NCI-H748 treated with DMSO at 0.1 percent for 48 hours (cell line): ENCODE results near the gene APOBEC3C.
"Not testable (repeated sequence)": the region's sequence is repeated elsewhere in the genome, so short reads cannot be mapped to it uniquely, and the experiment has no call there.

Experiments used
- DNase-seq: peaks from one replicate; lab custom pipeline; 2025; lab: John Stamatoyannopoulos, UW

APOBEC3C gene

GRCh38 chr22:38981992-38982927 is 31.8 kb upstream of the APOBEC3C start, which contains the start of gene APOBEC3B:
APOBEC3B (plus strand) TSS chr22:38982347; CDS start chr22:38982454, 107 bp downstream.
- no peak for DNase-seq

DNA sequence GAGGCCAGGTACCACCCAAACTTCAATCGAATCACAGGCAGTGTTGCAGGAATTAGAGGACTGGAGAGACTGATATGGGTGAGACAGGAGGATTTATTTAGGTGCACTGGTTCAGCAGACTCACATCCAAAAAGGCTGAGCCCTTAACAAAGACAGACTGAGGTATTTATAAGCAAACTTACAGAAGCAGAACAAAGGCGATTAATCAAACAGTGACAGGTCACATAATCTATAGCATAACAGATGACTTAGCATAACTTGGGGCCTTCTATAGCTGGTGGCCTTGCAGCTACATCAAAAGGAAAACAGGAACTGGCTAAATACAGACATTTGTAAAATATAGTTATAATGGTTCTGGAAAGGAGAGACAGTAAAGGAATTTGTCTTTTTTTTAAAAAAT is 29.8 kb upstream of the APOBEC3C start:
- DNase-seq: no peak

DNA sequence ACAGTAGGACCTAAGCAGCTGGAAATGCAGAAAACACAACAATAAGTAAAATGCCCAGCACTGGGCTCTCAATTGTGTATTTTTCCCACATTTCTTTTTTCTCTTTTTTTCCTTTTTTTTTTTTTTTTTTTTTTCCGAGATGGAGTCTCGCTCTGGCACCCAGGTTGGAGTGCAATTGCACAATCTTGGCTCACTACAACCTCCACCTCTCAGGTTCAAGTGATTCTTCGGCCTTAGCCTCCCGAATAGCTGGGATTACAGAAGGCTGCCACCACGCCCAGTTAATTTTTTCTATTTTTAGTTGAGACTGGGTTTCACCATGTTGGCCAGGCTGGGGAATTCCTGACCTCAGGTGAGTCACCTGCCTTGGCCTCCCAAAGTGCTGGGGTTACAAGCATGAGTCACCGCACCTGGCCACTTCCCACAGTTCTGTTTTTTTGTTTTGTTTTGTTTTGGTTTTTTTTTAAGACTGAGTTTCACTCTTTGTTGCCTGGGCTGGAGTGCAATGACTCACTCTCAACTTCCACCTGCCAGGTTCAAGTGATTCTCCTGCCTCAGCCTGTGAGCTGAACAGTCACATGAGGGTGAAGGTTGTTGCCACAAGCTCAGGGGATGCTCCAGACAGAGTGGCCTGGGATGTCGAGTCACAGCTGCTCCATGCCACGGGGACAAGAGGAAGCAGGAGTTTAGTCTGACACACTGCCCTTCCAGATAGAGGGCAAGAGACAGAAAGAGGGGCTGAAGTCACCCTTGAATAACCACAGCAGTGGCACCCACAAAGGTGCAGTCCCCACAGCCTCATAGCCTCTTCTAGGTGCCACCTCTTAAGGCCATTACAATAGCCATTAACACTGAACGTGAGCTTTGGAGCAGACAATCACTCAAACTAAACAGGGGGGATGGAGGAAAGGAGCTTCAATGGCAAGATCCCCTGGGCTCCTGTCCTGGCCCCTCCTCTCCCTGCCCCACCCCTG is 29.0 kb upstream of the APOBEC3C start:
- DNase-seq: peak; percentile 21

DNA sequence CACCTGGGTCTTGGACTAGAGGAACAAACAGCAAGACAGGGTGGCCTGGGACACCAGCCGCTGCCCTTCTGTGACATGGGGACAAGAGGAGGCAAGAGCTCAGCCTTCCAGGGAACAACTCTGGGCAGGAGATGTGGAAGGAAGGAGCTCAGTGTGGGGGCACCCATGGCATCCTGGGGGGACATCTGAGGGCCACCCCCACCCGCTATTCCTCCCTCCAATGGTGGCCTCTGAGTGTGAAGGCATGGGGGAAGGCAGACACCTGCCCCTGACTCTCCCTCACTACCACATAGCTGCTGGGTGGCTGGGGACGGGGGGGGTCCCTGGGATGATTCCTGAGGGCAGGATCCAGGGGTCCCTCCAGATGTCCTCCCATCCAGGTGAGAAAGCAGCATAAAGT is 27.4 kb upstream of the APOBEC3C start:
- DNase-seq: no peak

DNA sequence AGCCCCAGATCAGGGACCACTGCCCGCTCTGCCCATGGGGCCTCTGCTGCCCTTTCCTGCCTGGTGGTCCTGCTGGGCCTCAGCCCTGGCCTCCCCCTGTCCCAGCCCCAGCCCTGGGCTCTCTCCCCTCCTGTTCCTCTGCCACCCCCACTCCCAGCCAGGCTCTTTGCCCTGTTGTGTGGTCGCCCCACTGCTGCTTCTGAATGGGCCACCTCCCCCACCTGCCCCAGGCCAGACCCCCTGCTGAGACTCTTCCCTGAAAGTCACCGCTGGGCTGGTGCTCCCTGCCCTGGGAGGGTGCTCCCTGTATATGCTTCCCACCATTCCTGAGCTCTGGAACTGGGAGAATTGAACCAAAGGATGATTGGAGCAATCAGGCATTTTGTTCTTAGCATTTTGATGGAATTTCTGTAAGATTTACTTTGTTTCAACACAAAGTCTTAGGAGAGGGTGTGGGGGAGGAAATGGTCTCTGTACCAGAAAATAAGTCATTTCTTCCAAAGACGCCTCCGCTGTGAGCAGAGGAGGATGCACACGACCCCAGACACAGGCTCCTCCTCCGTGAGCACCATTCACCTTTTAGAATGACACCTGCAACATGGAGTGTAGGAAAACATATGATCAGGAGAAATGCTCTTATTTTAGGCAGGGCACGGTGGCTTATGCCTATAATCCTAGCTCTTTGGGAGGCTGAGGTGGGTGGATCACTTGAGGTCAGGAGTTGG is 26.7 kb upstream of the APOBEC3C start:
- no peak for DNase-seq

GRCh38 chr22:38989466-38989865 is 24.6 kb upstream of the APOBEC3C start:
- no peak for DNase-seq

DNA sequence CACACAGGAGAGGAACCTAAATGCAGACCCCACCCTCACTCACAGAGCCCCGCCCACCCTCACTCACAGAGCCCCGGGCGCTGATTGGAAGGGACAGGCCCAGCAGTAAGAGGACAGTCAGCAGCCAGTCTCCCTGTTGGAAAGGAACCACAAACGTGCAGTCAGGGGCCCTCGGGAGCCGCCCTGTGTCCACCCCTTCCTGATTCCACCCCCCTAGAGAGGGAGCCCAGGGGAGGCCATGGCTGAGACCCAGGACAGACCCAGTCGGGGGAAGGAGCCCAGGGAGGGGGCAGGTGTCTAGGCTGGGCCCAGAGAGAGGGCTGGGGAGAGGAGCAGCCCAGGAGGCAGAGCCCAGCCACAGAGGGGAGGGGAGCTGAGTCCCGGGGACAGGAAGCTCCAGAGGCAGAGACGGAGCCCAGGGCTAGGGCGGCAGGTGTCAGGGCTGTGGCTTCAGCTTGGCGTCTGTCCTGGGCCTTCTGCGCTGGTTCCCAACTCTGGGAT is 21.1 kb upstream of the APOBEC3C start:
- not testable (repeated sequence) for DNase-seq

DNA sequence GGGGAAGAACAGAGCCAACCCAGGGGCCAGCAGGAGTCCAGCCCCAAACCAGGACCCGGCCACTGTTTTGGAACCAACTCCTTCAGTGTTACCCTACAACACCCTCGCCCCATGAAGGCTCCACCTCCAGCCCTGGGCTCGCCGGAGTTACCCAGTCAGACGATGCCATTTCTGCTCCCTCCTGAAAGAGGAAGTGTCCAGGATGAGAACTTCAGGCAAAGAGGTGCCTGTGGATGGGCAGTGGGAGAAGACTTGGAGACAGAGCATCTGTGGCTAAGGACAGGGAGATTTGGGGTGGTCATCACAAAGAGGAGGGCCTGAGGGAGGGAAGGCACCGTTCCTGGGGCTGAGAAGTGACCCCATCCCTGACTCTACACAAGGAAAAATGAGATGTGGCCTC is 18.0 kb upstream of the APOBEC3C start:
- DNase-seq: no peak

DNA sequence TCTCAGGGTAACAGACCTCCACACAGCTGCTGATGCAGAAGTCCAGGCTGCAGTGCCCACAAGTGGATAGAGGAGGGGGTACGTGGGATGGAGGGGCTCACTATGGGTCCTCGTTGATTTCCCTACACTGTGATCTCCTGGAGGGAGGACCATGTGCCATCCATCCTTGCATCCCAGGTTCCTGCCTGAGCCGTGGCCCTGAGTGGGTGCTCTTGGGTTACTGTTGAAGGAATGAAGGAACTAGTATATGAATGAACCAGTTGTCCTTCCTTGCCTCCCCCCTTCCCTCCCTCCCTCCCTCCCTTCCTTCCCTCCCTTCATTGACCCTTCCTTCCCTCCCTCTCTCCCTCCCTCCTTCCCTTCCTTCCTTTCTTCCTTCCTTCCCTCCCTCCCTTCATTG is 16.5 kb upstream of the APOBEC3C start:
- no peak for DNase-seq

DNA sequence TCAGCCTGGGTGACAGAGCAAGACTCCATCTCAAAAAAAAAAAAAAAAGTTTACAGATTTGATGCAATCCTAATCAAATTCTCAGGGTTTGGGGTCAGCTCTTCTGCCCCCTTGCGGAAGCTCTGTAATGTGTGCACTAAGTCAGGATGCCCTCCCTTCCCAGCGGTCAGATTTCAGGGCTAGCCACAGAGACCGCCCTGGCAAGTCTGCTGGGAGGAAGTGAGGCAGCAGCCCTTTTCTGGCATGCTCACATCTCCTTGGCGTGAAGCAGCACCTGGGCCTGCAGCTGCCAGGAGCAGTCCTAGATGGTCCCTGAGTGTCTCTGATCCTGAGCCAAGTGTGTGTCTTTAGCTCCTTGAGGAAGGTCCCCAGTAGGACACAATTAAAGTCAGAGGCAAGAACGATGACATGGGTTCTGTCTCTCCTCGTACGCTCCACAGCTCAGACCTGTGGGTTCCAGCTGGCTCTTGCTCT is 10.9 kb upstream of the APOBEC3C start:
- DNase-seq: peak; percentile 28

DNA sequence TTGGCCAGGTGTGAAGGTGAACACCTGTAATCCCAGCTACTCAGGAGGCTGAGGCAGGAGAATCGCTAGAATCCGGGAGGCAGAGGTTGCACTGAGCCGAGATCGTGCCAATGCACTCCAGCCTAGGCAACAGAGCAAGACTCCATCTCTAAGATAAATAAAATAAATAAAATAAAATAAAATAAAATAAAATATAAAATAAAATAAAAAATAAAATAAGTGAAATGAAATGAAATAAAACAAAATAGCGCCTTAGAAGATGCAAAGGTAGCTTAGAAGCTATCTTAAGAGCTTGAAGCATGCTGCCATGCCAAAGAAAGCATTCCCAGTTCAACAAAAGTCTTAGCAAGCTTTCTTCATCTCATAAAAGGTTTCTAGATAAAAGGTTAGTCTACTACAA is 6.9 kb upstream of the APOBEC3C start:
- DNase-seq: no peak

DNA sequence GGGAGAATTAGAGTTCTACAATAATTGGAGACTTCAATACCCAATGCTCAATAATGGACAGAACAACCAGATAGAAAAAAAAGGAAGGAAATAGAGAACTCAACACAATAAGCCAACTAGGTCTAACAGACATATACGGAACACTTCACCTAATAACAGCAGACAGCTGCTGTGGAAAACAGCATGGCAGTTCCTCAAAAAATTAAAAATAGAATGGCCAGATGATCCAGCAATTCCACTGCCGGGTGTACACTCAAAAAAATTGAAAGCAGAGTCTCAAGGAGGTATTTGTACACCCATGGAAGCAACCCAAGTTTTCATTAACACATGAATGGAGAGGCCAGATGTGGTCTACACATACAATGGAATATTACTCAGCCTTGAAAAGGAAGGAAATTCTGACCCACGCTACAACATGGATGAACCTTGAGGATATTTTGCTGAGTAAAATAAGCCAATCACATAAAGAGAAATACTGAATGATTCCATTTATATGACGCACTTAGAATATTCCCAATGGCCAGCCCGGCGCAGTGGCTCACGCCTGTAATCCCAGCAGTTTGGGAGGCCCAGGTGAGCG is 5.7 kb upstream of the APOBEC3C start:
- not testable (repeated sequence) for DNase-seq

- DNase-seq: no peak
Observed at GRCh38 chr22:39010946-39011345, 3.1 kb upstream of the APOBEC3C start.

DNA sequence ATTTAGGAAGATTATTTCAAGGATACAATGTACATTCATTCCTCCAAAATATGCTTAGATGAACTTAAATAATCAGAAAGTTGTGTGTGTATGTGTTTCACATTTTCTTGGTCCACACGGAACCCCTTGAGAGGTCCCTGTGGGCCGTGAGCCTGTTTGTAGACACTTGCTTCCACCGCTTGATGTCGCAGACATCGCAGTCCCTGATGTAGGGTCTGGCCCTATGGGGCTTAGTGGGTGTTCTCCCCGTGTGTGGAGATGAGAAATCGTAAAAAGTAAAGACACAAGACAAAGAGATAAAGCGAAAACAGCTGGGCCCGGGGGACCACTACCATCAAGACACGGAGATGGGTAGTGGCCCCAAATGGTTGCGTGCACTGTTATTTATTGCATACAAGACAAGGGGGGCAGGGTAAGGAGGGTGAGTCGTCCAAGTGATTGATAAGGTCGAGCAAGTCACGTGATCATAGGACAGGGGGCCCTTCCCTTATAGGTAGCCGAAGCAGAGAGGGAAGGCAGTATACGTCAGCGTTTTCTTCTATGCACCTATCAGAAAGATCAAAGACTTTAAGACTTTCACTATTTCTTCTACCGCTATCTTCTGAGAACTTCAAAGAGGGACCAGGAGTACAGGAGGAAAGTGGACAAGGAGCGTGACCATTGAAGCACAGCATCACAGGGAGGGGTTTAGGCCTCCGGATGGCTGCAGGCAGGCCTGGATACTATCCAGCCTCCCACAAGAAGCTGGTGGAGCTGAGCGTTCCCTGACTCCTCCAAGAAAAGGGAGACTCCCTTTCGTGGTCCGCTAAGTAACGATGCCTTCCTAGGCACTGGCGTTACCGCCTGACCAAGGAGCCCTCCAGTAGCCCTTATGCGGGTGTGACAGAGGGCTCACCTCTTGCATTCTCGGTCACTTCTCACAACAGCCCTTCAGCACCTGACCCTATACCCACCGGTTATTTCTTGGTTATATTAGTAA is 1.2 kb upstream of the APOBEC3C start:
- DNase-seq: no peak

GRCh38 chr22:39013561-39013941 is 506 bp upstream of the APOBEC3C start:
- DNase-seq: not testable (repeated sequence)

DNA sequence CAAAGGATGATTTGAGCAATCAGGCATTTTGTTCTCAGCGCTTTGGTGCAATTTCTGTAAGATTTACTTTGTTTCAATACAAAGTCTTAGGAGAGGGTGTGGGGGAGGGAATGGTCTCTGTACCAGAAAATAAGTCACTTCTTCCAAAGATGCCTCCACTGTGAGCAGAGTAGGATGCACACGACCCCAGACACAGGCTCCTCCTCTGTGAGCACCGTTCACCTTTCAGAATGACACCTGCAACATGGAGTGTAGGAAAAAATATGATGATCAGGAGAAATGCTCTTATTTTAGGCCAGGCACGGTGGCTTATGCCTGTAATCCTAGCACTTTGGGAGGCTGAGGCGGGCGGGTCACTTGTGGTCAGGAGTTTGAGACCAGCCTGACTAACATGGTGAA is 665 bp downstream of the APOBEC3C start:
- DNase-seq: not testable (repeated sequence)

DNA sequence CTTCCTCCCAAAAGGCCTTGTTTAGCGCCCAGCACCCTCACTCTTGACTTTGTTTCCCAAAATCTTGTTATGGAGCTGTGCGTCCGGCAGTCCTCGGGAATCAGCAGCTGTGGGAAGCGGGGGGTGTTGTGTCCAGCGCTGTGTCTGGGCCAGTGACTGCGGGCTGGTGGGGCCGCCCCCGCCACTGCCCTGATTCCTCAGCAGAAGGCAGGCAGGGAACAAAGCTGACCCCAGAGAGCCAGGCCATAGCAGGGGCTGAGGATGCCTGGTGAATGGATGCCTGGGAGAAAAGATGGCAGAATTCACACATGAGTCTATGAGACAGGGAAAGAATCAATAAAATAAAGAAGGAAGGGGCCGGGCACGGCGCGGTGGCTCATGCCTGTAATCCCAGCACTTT is 2.5 kb downstream of the APOBEC3C start:
- no peak for DNase-seq

- DNase-seq: no peak
Observed at GRCh38 chr22:39017596-39018365, 3.7 kb downstream of the APOBEC3C start.

DNA sequence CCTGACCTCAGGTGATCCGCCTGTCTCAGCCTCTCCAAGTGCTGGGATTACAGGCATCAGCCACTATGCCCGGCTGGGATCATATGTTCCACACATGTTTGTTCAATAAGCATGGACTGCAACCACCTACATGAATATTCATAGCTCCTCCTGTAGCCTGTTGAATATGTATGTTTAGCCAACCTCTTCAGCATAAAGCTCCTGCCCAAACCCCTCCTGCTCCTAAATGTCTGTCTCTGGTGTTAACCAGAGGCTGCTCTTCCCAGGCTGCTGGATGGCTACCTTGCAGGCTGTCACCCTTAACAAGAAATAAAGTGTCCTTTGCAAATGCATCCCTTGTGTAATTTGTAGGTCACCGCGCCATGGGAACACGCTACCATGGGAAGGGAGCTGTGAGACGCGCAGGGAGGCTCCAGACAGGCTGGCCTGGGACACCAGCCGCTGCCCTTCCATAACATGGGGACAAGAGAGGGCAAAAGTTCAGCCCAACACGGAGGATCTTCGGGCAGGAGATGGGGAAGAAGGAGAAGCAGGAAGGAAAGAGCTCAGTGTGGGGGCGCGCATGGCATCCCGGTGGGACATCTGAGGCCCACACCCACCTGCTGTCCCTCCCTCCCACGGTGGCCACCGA is 6.1 kb downstream of the APOBEC3C start:
- DNase-seq: not testable (repeated sequence)
